Osteocyte (in vitro differentiated cells): ENCODE results near the gene GJB2. TPM values are rescaled to one million over a fixed set of nuclear protein-coding genes. Genes with fewer than 3 reads are reported as not detected.
A peak's percentile ranks its signal among the peaks of the same experiment; 100 is the strongest.

Experiments used
- DNase-seq: peaks from one replicate; pipeline ENCODE4 v3.0.0; 2021; ENCODE audit warnings: mixed read lengths; ENCODE audit not compliant: unreplicated experiment; ENCODE audit errors: extremely low spot score
- H3K27ac Mint-ChIP-seq: one replicate; pipeline ENCODE4 v1.8.0; 2021; ENCODE audit warnings: mild to moderate bottlenecking, mixed read lengths; ENCODE audit not compliant: unreplicated experiment
- H3K27me3 Mint-ChIP-seq: one replicate; pipeline ENCODE4 v1.8.0; 2021; ENCODE audit warnings: mixed read lengths; ENCODE audit not compliant: unreplicated experiment
- H3K36me3 Mint-ChIP-seq: one replicate; pipeline ENCODE4 v1.8.0; 2021; ENCODE audit warnings: mixed read lengths; ENCODE audit not compliant: unreplicated experiment
- H3K4me1 Mint-ChIP-seq: one replicate; pipeline ENCODE4 v1.8.0; 2021; ENCODE audit warnings: mixed read lengths; ENCODE audit not compliant: unreplicated experiment
- H3K4me3 Mint-ChIP-seq: one replicate; pipeline ENCODE4 v1.8.0; 2021; ENCODE audit warnings: mild to moderate bottlenecking, moderate library complexity, mixed read lengths; ENCODE audit not compliant: unreplicated experiment
- H3K9me3 Mint-ChIP-seq: one replicate; pipeline ENCODE4 v1.8.0; 2021; ENCODE audit warnings: mixed read lengths; ENCODE audit not compliant: unreplicated experiment
- CTCF ChIP-seq: fragments of 200-600 bp; sonication (generic); IDR thresholded peaks from 2 replicates; pipeline ENCODE4 v1.5.0; 2021; ENCODE audit warnings: antibody characterized with exemption, mild to moderate bottlenecking, moderate library complexity
- total RNA-seq: library from RNA; stranded (reverse); gene quantifications from 2 replicates; pipeline ENCODE4 v1.2.1, GENCODE V29; 2021

GJB2 gene
- total RNA-seq, 1 donor from 2014 or later: 0.27 TPM

GRCh38 chr13:20165417-20166257 lies 27.1 kb downstream of the GJB2 start:
- TF ChIP-seq CTCF: no peak
- Mint-ChIP-seq H3K27ac (no peak overlapping the region), H3K36me3 (no peaks in the 10 kb centered on the region), H3K27me3 (peaks cover 66% of the 10 kb centered on the region), H3K4me1 (peaks cover 4% of the 10 kb centered on the region), H3K4me3 (no peak overlapping the region), H3K9me3 (no peaks in the 10 kb centered on the region)
- DNase-seq: no peak

GRCh38 chr13:20161951-20162300 lies 30.8 kb downstream of the GJB2 start:
- peak overlapping the region; percentile 57 for H3K4me3 Mint-ChIP-seq
- H3K9me3 Mint-ChIP-seq: no peaks in the 10 kb centered on the region
- no peak overlapping the region for H3K27ac Mint-ChIP-seq
- no peak for TF ChIP-seq CTCF
- H3K4me1 Mint-ChIP-seq: peaks cover 14% of the 10 kb centered on the region
- no peak for DNase-seq
- H3K36me3 Mint-ChIP-seq: no peaks in the 10 kb centered on the region
- peaks cover 62% of the 10 kb centered on the region for H3K27me3 Mint-ChIP-seq

- DNase-seq: no peak
- Mint-ChIP-seq H3K9me3 (no peaks in the 10 kb centered on the region), H3K4me3 (peak overlapping the region; percentile 57), H3K27me3 (peaks cover 62% of the 10 kb centered on the region), H3K36me3 (no peaks in the 10 kb centered on the region), H3K4me1 (peaks cover 14% of the 10 kb centered on the region), H3K27ac (no peak overlapping the region)
- no peak for TF ChIP-seq CTCF
Measured at GRCh38 chr13:20161275-20161950, 31.3 kb downstream of the GJB2 start.

- DNase-seq: no peak
- H3K27ac Mint-ChIP-seq: no peak within 1 kb of the TSS
Measured at GRCh38 chr13:20160306-20161274, 32.1 kb downstream of the GJB2 start, which contains the start of gene GJA3. TSS of gene GJA3 (minus strand) at chr13:20161052. CDS start at chr13:20143288, 17,764 bp downstream.

More at GRCh38 chr13:20160306-20161274, 32.1 kb downstream of the GJB2 start, which contains the start of gene GJA3:
- H3K4me1 Mint-ChIP-seq: peaks cover 14% of the 10 kb centered on the region
- H3K4me3 Mint-ChIP-seq: peak within 1 kb of the TSS; percentile 76
- H3K27me3 Mint-ChIP-seq: peaks cover 58% of the 10 kb centered on the region
- no peaks in the 10 kb centered on the region for H3K36me3 Mint-ChIP-seq
- TF ChIP-seq CTCF: no peak
- H3K9me3 Mint-ChIP-seq: no peaks in the 10 kb centered on the region
